HepG2 (cell line): ENCODE results near the gene TMEM131. TPM values are rescaled to one million over a fixed set of nuclear protein-coding genes. Genes with fewer than 3 reads are reported as not detected.

Experiments
- ATAC-seq: fragments of 200-7000 bp; cut with Tn5 transposase; 3 replicates; pipeline ENCODE4 v1.9.1; 2020; ENCODE audit warnings: mild to moderate bottlenecking, moderate library complexity
- BruUV-seq: library from RNA; stranded (reverse); fragments of 400-500 nt; replicated peaks from 2 replicates; lab custom pipeline; 2021; lab: Mats Ljungman, UMichigan
- CTCF ChIA-PET: fragments of 300-600 bp; formaldehyde crosslinking; extraction: SDS; loops from one replicate; lab custom pipeline; 2021; ENCODE audit warnings: low total read pairs, inconsistent platforms, low intra/inter-chr PET ratio; lab: Yijun Ruan, JAX
- POLR2A ChIA-PET: fragments of 350-600 bp; sonication (Branson Sonifier 250); formaldehyde crosslinking; loops from one replicate; lab custom pipeline; 2020; ENCODE audit warnings: antibody characterized with exemption, inconsistent platforms; lab: Yijun Ruan, JAX
- DNase-seq: peaks from one replicate; pipeline ENCODE4 v3.0.0-alpha.2; 2015; ENCODE audit warnings: low spot score
- FAIRE-seq: peaks from 3 replicates; lab custom pipeline; 2011; peaks lifted over from hg19 to GRCh38; lab: Jason Lieb, UNC
- H2AFZ ChIP-seq: one replicate; pipeline ENCODE4 v1.6.1; 2011; ENCODE audit warnings: low read length, inconsistent platforms
- H3K27ac ChIP-seq: fragments of 300-600 bp; 3 replicates; pipeline ENCODE4 v1.8.0; 2011; ENCODE audit warnings: mixed run types, mild to moderate bottlenecking, mixed read lengths, low read length, inconsistent platforms; ENCODE audit not compliant: insufficient read depth; ENCODE audit errors: extremely low read length
- H3K27me3 ChIP-seq, 2 experiments: fragments of 200-600 bp in 1 of 2; 2 replicates in 1 of 2; 3 replicates in 1 of 2; pipeline versions ENCODE4 v1.6.0 to v1.8.0; 2011; ENCODE audit warnings: low read length in 2 of 2, mild to moderate bottlenecking in 2 of 2, moderate library complexity in 2 of 2, inconsistent platforms in 1 of 2; ENCODE audit not compliant: insufficient read depth in 2 of 2, control insufficient read depth in 1 of 2
- H3K36me3 ChIP-seq, 2 experiments: fragments of 200-600 bp in 1 of 2; replicated peaks in 1 of 2; 2 replicates in 1 of 2; 3 replicates in 1 of 2; pipeline versions ENCODE4 v1.5.1 to v1.8.0; 2011; ENCODE audit warnings: low read length in 2 of 2, inconsistent platforms in 1 of 2; ENCODE audit not compliant: insufficient read depth in 2 of 2, control insufficient read depth in 1 of 2
- H3K4me1 ChIP-seq: 2 replicates; pipeline ENCODE4 v1.5.1; 2012; ENCODE audit warnings: low read length, inconsistent platforms; ENCODE audit not compliant: insufficient read depth
- H3K4me2 ChIP-seq: 2 replicates; pipeline ENCODE4 v1.6.0; 2011; ENCODE audit warnings: low read depth, low read length, inconsistent platforms
- H3K4me3 ChIP-seq, 3 experiments: fragments of 200-600 bp in 1 of 3; sonication (generic), shearing (Covaris generic) in 1 of 3; replicated peaks in 1 of 3; 2 replicates each; pipeline ENCODE4 v1.5.1; 2011 to 2016; ENCODE audit warnings: low read length in 3 of 3, inconsistent platforms in 2 of 3, low read depth in 2 of 3, mild to moderate bottlenecking in 2 of 3, control low read depth in 1 of 3, mixed read lengths in 1 of 3; ENCODE audit not compliant: insufficient read depth in 1 of 3
- H3K79me2 ChIP-seq: one replicate; pipeline ENCODE4 v1.6.1; 2011; ENCODE audit warnings: low read length, inconsistent platforms; ENCODE audit not compliant: insufficient read depth
- H3K9ac ChIP-seq: 2 replicates; pipeline ENCODE4 v1.6.0; 2011; ENCODE audit warnings: mild to moderate bottlenecking, low read depth, low read length, inconsistent platforms; ENCODE audit not compliant: insufficient read depth
- H3K9me3 ChIP-seq: 2 replicates; pipeline ENCODE4 v1.5.1; 2012; ENCODE audit warnings: mild to moderate bottlenecking, low read length
- H4K20me1 ChIP-seq: 2 replicates; pipeline ENCODE4 v1.6.0; 2011; ENCODE audit warnings: inconsistent platforms, mild to moderate bottlenecking, low read length, moderate library complexity; ENCODE audit not compliant: insufficient read depth
- E2F2 ChIP-seq: sonication (generic); formaldehyde crosslinking; IDR thresholded peaks from 2 replicates; pipeline ENCODE4 v1.4.0; 2020; ENCODE audit warnings: missing genetic modification reagents, borderline replicate concordance
- MAFK ChIP-seq, 2 experiments: IDR thresholded peaks in 1 of 2; conservative IDR thresholded peaks in 1 of 2; 2 replicates each; pipeline ENCODE4 v1.6.1; 2011; ENCODE audit warnings: improper control_type of control experiment in 2 of 2, low read length in 2 of 2
- NRL ChIP-seq: sonication (generic); formaldehyde crosslinking; IDR thresholded peaks from 2 replicates; pipeline ENCODE4 v1.5.0; 2020; ENCODE audit warnings: missing genetic modification reagents, mild to moderate bottlenecking, moderate library complexity, borderline replicate concordance
- PAWR ChIP-seq: sonication (generic); formaldehyde crosslinking; IDR thresholded peaks from 2 replicates; pipeline ENCODE4 v1.4.0; 2020; ENCODE audit warnings: missing genetic modification reagents, mild to moderate bottlenecking, borderline replicate concordance
- PCBP2 ChIP-seq: fragments of 200-400 bp; formaldehyde crosslinking; optimal IDR thresholded peaks from 2 replicates; pipeline ENCODE3; 2018; ENCODE audit warnings: low read length, low read depth; ENCODE audit not compliant: poor library complexity, severe bottlenecking
- PREB ChIP-seq: sonication (generic); formaldehyde crosslinking; IDR thresholded peaks from 2 replicates; pipeline ENCODE4 v1.4.0; 2020; ENCODE audit warnings: missing genetic modification reagents
- XBP1 ChIP-seq: sonication (generic); formaldehyde crosslinking; IDR thresholded peaks from 2 replicates; pipeline ENCODE4 v1.5.0; 2020; ENCODE audit warnings: missing genetic modification reagents
- ZBTB1 ChIP-seq: sonication (generic); formaldehyde crosslinking; IDR thresholded peaks from 2 replicates; pipeline ENCODE4 v1.4.0; 2020; ENCODE audit warnings: missing genetic modification reagents, borderline replicate concordance
- WGBS: methylation state at CpG from one replicate; pipeline ENCODE4 v1.1.6; 2017; ENCODE audit warnings: low lambda C conversion rate; 5-methylcytosine and 5-hydroxymethylcytosine counted together
- in situ Hi-C: cut with HindIII; loops from 2 replicates; pipeline ENCODE4 v1.10.0; 2017; ENCODE audit warnings: low pct_unique_long_range_greater_than_20kb; ENCODE audit not compliant: extremely low pct_ligation_motif_present
- intact Hi-C: fragments of 100-400 bp; cut with micrococcal nuclease; formaldehyde crosslinking; loops from one replicate; pipeline ENCODE4 v1.10.0; 2022; ENCODE audit not compliant: unreplicated experiment
- polyA plus RNA-seq, 8 experiments: library from polyadenylated mRNA; depleted of rRNA in 3 of 8; stranded (reverse) in 7 of 8; unstranded in 1 of 8; fragments of >200 nt; fragmentation: Illumina TruSeq in 4 of 8; extraction: Trizol in 4 of 8; gene quantifications; 2 replicates each; pipeline versions ENCODE4 v1.2.1 to v1.2.3, GENCODE V29; 2011 to 2016; ENCODE audit warnings: low read depth in 4 of 8, missing spikeins in 1 of 8, mixed read lengths in 1 of 8; ENCODE audit not compliant: insufficient read depth in 1 of 8
- total RNA-seq, 5 experiments: library from RNA; depleted of rRNA; stranded (reverse); fragments of >200 nt; fragmentation: Illumina TruSeq; extraction: Trizol; gene quantifications; 2 replicates each; pipeline ENCODE4 v1.2.3, GENCODE V29; 2016; ENCODE audit warnings: low read depth in 1 of 5

The TMEM131 gene
- total and polyA plus RNA-seq, 2 of the 13 experiments (the other 11 are each of a cell fraction or from before 2014, with no cell fraction given): 17.9 to 19.5 TPM

DNA sequence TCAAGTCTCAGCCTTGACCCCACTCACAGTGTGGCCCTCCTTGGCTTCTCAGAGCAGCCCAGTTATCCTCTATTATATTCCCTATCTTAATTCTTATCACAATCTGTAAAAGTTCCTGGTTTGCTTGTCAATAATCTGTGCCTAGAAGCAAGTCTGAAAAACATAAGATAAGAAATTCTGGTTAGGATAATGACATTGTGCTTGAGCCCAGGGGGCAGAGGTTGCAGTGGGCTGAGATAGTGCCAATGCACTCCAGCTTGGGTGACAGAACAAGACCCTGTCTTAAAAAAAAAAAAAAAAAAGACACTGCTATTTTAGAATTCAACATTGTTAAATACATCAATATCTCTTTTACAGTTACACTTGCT, 63.9 kb downstream of the TMEM131 start (continued):
- TF ChIP-seq NRL (CRISPR knock-in tag) (no peak), ZBTB1 (CRISPR knock-in tag) (no peak), PCBP2 (no peak), XBP1 (CRISPR knock-in tag) (no peak), PAWR (CRISPR knock-in tag) (no peak), PREB (CRISPR knock-in tag) (no peak)
- TF ChIP-seq, all 625 proteins: peak for 0

DNA sequence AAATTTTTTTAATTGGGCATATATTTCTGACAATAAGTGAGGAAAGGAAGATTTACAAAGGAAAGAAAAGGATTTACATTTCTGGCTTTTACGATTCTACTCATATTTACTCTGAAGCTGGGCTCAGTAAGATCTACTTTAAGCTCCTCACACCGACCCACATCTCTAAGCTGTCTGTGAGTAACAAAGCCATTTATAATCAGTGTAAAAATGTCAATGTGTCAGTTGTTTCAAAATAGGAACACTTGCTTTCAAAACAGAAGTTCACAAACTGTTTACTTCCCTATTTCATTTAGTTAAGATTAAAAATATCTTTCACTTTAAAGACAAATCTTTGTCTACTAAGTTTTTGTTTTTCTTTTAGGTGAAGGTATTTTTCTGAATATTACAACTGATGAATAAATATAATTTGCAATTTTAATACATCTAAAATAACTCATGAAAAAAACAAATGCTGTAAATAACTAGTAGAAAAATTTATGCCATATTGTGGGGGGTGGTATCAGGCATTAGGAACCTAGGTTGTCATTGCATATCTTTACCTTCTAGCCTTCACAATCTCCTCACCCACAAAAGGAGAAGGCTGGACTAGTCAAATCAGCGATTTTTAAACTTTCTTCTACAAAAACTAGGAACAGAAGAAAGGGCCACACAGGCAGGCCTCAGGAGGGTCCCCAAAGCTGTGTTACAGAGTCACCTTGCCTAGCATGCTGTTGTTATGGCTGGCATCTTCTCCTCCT, 64.5 kb downstream of the TMEM131 start:
- Histone ChIP-seq H3K9ac (no peak overlapping the region), H3K9me3 (no peaks in the 10 kb centered on the region), H2AFZ (no peak overlapping the region), H3K27me3 (no peaks in the 10 kb centered on the region), H3K27ac (no peak overlapping the region), H4K20me1 (peaks cover 12% of the 10 kb centered on the region; the same call in 1 of the 2 replicates), H3K4me3 (no peak overlapping the region), H3K4me2 (no peak overlapping the region), H3K4me1 (peaks cover 8% of the 10 kb centered on the region), H3K79me2 (peaks cover 77% of the 10 kb centered on the region), H3K36me3 (no peaks in the 10 kb centered on the region; a peak in 1 of 5 replicates)
- TF ChIP-seq MAFK (conservative IDR thresholded peaks at IDR 0.05 in 1 of 2, IDR thresholded peaks at IDR 0.05 in 1 of 2; ENCODE audit: low read length in 2 of 2): 0 out of 4 replicates have a peak, but pooled peaks of 1 of the 2 experiments have one; percentile 8
- no peak for TF ChIP-seq E2F2 (CRISPR knock-in tag)
- ATAC-seq: no peak
- CTCF ChIA-PET: no interaction called here
- in situ Hi-C loops: no loop called here
- WGBS: 91% methylated on average over 3 of the region's 3 CpGs
- intact Hi-C loops: no loop called here
- no peak for FAIRE-seq
- POLR2A ChIA-PET: no interaction called here
- no TSS peak for BruUV-seq
- DNase-seq: no peak
